Activated CD8-positive, alpha-beta memory T cell treated with anti-CD3 and anti-CD28 coated beads, Interleukin-2, amount 50 U/mL, for 1 hour (primary cell): ENCODE results near the gene LUC7L3.
A peak's percentile ranks its signal among the peaks of the same experiment; 100 is the strongest.

Experiments used
- DNase-seq: peaks from one replicate; pipeline ENCODE4 v3.0.0-alpha.2; 2020; ENCODE audit errors: extremely low read depth

Gene LUC7L3

GRCh38 chr17:50685691-50686493, 33.5 kb upstream of the LUC7L3 start:
- DNase-seq = no peak

GRCh38 chr17:50686494-50687199, 32.8 kb upstream of the LUC7L3 start:
- DNase-seq = no peak

GRCh38 chr17:50687200-50688066, 32.0 kb upstream of the LUC7L3 start:
- DNase-seq = no peak

GRCh38 chr17:50688245-50688644, 31.2 kb upstream of the LUC7L3 start:
- DNase-seq = no peak

- DNase-seq = no peak
Measured at GRCh38 chr17:50689251-50689650, 30.2 kb upstream of the LUC7L3 start.

- no peak for DNase-seq
Measured at GRCh38 chr17:50689956-50690886, 29.2 kb upstream of the LUC7L3 start.

- no peak for DNase-seq
Measured at GRCh38 chr17:50690887-50691549, 28.4 kb upstream of the LUC7L3 start.

GRCh38 chr17:50691550-50692447, 27.6 kb upstream of the LUC7L3 start:
- no peak for DNase-seq

GRCh38 chr17:50692448-50693035, 26.9 kb upstream of the LUC7L3 start:
- no peak for DNase-seq

GRCh38 chr17:50693036-50693682, 26.2 kb upstream of the LUC7L3 start:
- DNase-seq = no peak

- no peak for DNase-seq
Measured at GRCh38 chr17:50696365-50696879, 23.0 kb upstream of the LUC7L3 start.

GRCh38 chr17:50697062-50697461, 22.3 kb upstream of the LUC7L3 start:
- DNase-seq = no peak

- no peak for DNase-seq
Measured at GRCh38 chr17:50697663-50698272, 21.6 kb upstream of the LUC7L3 start.

- no peak for DNase-seq
Measured at GRCh38 chr17:50699410-50699809, 20.0 kb upstream of the LUC7L3 start.

GRCh38 chr17:50703162-50703561, 16.2 kb upstream of the LUC7L3 start:
- DNase-seq = no peak

- DNase-seq = peak; percentile 65
Measured at GRCh38 chr17:50707289-50708049, 11.9 kb upstream of the LUC7L3 start, which contains the start of gene ANKRD40. ANKRD40 (minus strand) TSS chr17:50707914; CDS start chr17:50707654, 260 bp downstream.
